Tibial artery (tissue), 4 donors: Measurements from ENCODE around the gene ZNG1A.
"Not testable (repeated sequence)": the region's sequence is repeated elsewhere in the genome, so short reads cannot be mapped to it uniquely, and the experiment has no call there.

Experiments used
- DNase-seq, 2 donors: peaks; one replicate each; pipeline ENCODE4 v3.0.0-alpha.2; 2019
- H3K27ac ChIP-seq, 2 donors: fragments of 200-600 bp; sonication (generic) in 1 of 2; 1 replicate in 1 of 2; 2 replicates in 1 of 2; pipeline ENCODE4 v1.5.1; 2018 to 2019; ENCODE audit warnings: mild to moderate bottlenecking in 1 of 2
- H3K27me3 ChIP-seq, 2 donors: fragments of 200-600 bp; sonication (generic) in 1 of 2; one replicate each; pipeline versions ENCODE4 v1.5.1 to v1.6.0; 2016 to 2019
- H3K36me3 ChIP-seq, 3 donors: fragments of 200-600 bp; sonication (generic) in 2 of 3; one replicate each; pipeline ENCODE4 v1.5.1; 2016 to 2019; ENCODE audit warnings: mild to moderate bottlenecking in 2 of 3
- H3K4me1 ChIP-seq, 4 donors: fragments of 200-600 bp; sonication (generic) in 2 of 4; 1 replicate in 3 of 4; 2 replicates in 1 of 4; pipeline ENCODE4 v1.5.1; 2016 to 2019
- H3K4me3 ChIP-seq, 2 donors: fragments of 200-600 bp; sonication (generic) in 1 of 2; 1 replicate in 1 of 2; 2 replicates in 1 of 2; pipeline ENCODE4 v1.5.1; 2018 to 2019; ENCODE audit warnings: mild to moderate bottlenecking in 2 of 2
- H3K9me3 ChIP-seq, 3 donors: fragments of 200-600 bp; sonication (generic) in 1 of 3; one replicate each; pipeline ENCODE4 v1.5.1; 2016 to 2019
- intact Hi-C: fragments of 100-400 bp; cut with DNase I; formaldehyde crosslinking; loops from one replicate; pipeline ENCODE4 v1.15.0; 2023; ENCODE audit warnings: low total_unique reads

ZNG1A gene

GRCh38 chr9:115118-115451, 63.8 kb downstream of the ZNG1A start:
- DNase-seq, H3K36me3 ChIP-seq, H3K27ac ChIP-seq, H3K4me3 ChIP-seq, H3K9me3 ChIP-seq, intact Hi-C loops: not testable (repeated sequence)
- H3K4me1 ChIP-seq, result peaks cover 0 to 29% (median 17%) of the 10 kb centered on the region in 4 donors
- peaks cover 0 to 47% of the 10 kb centered on the region in 2 donors for H3K27me3 ChIP-seq

GRCh38 chr9:114267-115117, 64.4 kb downstream of the ZNG1A start:
- H3K9me3 ChIP-seq, DNase-seq, H3K36me3 ChIP-seq, H3K27ac ChIP-seq, intact Hi-C loops: not testable (repeated sequence)
- Histone ChIP-seq H3K27me3 (peaks cover 0 to 53% of the 10 kb centered on the region in 2 donors), H3K4me3 (peak overlapping the region; percentile 39 to 53), H3K4me1 (peaks cover 0 to 29% (median 17%) of the 10 kb centered on the region in 4 donors)

DNA sequence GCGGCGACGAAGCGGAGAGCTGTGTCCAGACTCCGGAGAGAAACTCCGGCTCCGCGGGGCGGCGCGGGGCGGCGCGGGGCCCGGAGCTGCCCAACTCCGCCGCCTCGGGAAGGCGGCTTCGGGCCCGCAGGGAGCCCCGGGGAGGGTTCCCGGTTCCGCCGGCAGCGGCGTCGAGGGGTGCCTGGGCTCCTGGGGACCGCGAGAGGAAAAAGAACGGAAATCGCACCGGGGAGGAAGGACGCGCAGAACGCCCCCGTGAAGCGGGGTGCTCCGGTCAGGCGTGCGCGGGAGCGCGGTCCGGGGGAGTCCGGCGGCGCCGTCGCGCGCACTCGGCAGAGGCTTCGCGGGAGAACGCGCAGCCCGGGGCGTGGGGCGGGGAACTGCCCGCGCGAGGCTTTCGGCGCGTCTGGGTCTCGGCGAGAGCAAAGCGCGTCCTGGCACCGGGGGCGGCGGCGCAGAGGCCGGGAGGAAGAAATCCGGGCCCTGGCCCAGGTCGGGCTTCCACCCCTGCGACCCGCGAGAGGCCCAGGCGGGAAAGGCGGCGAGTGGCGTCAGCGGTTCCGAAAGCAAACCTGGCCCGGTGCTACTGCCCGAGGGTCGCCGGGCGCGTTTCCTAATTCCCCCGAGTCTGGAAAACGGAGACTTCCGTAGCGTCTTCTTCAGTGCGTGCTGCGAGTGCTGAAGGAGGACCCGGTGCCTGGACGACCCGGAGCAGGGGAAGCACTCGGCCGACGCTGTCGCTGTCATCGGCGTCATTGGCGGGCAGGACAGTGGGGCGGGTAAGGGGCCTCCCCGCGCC, 65.2 kb downstream of the ZNG1A start:
- H3K27me3 ChIP-seq, result peaks cover 0 to 59% of the 10 kb centered on the region in 2 donors
- H3K36me3 ChIP-seq, DNase-seq, H3K27ac ChIP-seq, H3K9me3 ChIP-seq, intact Hi-C loops: not testable (repeated sequence)
- peaks cover 0 to 29% (median 17%) of the 10 kb centered on the region in 4 donors for H3K4me1 ChIP-seq
- H3K4me3 ChIP-seq, result peak overlapping the region; percentile 39 to 53

GRCh38 chr9:112589-113467, 66.0 kb downstream of the ZNG1A start:
- peaks cover 0 to 57% of the 10 kb centered on the region in 2 donors for H3K27me3 ChIP-seq
- H3K4me1 ChIP-seq, result peaks cover 0 to 29% (median 17%) of the 10 kb centered on the region in 4 donors
- H3K9me3 ChIP-seq, intact Hi-C loops, H3K36me3 ChIP-seq, DNase-seq, H3K27ac ChIP-seq: not testable (repeated sequence)
- peak overlapping the region; percentile 39 to 53 for H3K4me3 ChIP-seq

- H3K9me3 ChIP-seq, H3K4me3 ChIP-seq, intact Hi-C loops, DNase-seq, H3K27ac ChIP-seq, H3K36me3 ChIP-seq: not testable (repeated sequence)
- H3K27me3 ChIP-seq, result peaks cover 0 to 49% of the 10 kb centered on the region in 2 donors
- H3K4me1 ChIP-seq, result peaks cover 0 to 24% (median 17%) of the 10 kb centered on the region in 4 donors
Measured at GRCh38 chr9:110672-111071, 68.2 kb downstream of the ZNG1A start.

DNA sequence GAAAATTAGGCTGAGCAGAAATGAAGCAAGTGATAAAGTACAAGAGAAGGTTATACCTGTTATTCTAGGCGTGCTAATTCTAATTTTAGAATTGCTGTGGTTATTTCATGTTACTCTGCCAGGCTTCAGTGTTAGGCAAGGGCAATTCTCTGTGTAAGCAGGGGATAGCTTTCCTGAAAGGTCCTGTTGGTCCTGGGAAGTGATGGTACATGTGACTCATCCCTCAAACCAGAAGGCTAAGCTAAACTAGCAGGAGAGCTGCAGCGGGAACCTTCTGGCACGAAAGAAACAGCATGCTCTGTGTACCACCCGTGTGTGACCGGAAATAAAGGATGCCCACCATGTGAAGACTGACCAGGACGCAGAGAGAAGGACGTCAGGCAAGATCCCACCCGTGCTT, 69.3 kb downstream of the ZNG1A start:
- H3K27ac ChIP-seq, DNase-seq, H3K9me3 ChIP-seq, H3K4me3 ChIP-seq, H3K36me3 ChIP-seq, intact Hi-C loops: not testable (repeated sequence)
- Histone ChIP-seq H3K4me1 (peaks cover 0 to 17% (median 13%) of the 10 kb centered on the region in 4 donors), H3K27me3 (peaks cover 0 to 42% of the 10 kb centered on the region in 2 donors)

- Histone ChIP-seq H3K4me1 (peaks cover 0 to 11% (median 7%) of the 10 kb centered on the region in 4 donors), H3K27me3 (peaks cover 0 to 36% of the 10 kb centered on the region in 2 donors)
- H3K9me3 ChIP-seq, H3K36me3 ChIP-seq, intact Hi-C loops, H3K27ac ChIP-seq, H3K4me3 ChIP-seq, DNase-seq: not testable (repeated sequence)
Measured at GRCh38 chr9:108742-109495, 69.9 kb downstream of the ZNG1A start.

- H3K9me3 ChIP-seq, H3K36me3 ChIP-seq, H3K27ac ChIP-seq, H3K4me1 ChIP-seq, intact Hi-C loops, DNase-seq, H3K4me3 ChIP-seq: not testable (repeated sequence)
- H3K27me3 ChIP-seq, result peaks cover 0 to 21% of the 10 kb centered on the region in 2 donors
Measured at GRCh38 chr9:105991-106390, 72.9 kb downstream of the ZNG1A start.

GRCh38 chr9:100430-100829, 78.4 kb downstream of the ZNG1A start:
- H3K4me3 ChIP-seq, DNase-seq, H3K4me1 ChIP-seq, intact Hi-C loops, H3K9me3 ChIP-seq, H3K36me3 ChIP-seq, H3K27me3 ChIP-seq, H3K27ac ChIP-seq: not testable (repeated sequence)

- H3K4me1 ChIP-seq, intact Hi-C loops, H3K4me3 ChIP-seq, H3K9me3 ChIP-seq, H3K27ac ChIP-seq, H3K36me3 ChIP-seq, H3K27me3 ChIP-seq, DNase-seq: not testable (repeated sequence)
Measured at GRCh38 chr9:99867-100266, 79.0 kb downstream of the ZNG1A start.

DNA sequence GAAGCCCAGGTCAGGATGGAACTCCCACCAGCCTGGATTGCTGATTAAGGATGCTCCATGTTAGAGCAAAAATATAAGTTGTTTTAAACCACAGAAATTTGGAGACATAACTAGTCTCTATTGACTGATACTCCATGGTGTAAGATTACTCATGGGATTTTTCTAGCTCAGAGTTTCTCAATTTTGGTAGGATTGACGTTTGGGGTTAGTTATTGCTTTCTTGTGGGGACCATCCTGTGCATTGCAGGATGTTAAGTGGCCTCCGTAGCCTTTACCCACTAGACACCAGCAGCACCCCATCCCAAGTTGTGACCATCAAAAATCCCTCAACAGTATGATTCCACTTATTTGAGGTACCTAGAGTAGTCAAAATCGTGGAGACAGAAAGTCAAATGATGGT, 80.1 kb downstream of the ZNG1A start:
- not testable (repeated sequence) for H3K4me3 ChIP-seq

DNA sequence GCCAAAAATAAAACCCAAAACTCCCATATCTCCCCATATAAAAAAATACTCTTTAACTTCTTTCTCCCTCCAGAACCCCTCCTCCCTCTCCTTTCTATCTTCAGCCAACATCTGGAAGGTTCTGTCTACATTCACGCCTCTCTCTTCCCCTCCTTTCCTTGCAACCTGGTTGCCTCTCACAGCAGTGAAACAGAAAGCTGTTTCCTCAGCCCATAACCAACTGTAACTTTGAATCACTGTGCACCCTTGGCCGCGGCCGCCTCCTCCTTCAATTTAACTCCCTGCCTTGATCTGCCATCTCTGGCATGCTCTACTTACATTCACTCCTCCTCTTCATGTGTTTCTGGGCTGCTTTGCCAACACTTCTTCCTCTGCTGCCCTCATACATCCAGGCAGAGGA, 83.9 kb downstream of the ZNG1A start:
- H3K27ac ChIP-seq, DNase-seq, H3K4me1 ChIP-seq, intact Hi-C loops, H3K36me3 ChIP-seq, H3K9me3 ChIP-seq, H3K27me3 ChIP-seq, H3K4me3 ChIP-seq: not testable (repeated sequence)

More for the DNA sequence above, 80.1 kb downstream of the ZNG1A start:
- DNase-seq, H3K9me3 ChIP-seq, H3K27ac ChIP-seq, intact Hi-C loops, H3K4me1 ChIP-seq, H3K36me3 ChIP-seq, H3K27me3 ChIP-seq: not testable (repeated sequence)

- H3K27me3 ChIP-seq, H3K27ac ChIP-seq, intact Hi-C loops, H3K9me3 ChIP-seq, DNase-seq, H3K4me3 ChIP-seq, H3K4me1 ChIP-seq, H3K36me3 ChIP-seq: not testable (repeated sequence)
Measured at GRCh38 chr9:94323-94722, 84.5 kb downstream of the ZNG1A start.
